ENCODE measurements around the gene ZBTB7A. TPM values are rescaled to one million over a fixed set of nuclear protein-coding genes. Genes with fewer than 3 reads are reported as not detected.

ZBTB7A gene
- 14.5 TPM for total RNA-seq (ENCODE audit: unreplicated experiment)
- long read RNA-seq, result 0 reads

GRCh38 chr19:4066682-4067395 lies at the start of gene ZBTB7A:
Gene ZBTB7A (minus strand): TSS chr19:4066899. CDS start chr19:4055232, 11,667 bp downstream.
- no peak within 1 kb of the TSS for H3K4me3 Mint-ChIP-seq (ENCODE audit: unreplicated experiment)
- H3K4me1 Mint-ChIP-seq (ENCODE audit: unreplicated experiment), result peaks cover 3% of the 10 kb centered on the region
- H3K9me3 Mint-ChIP-seq (ENCODE audit: unreplicated experiment), result no peaks in the 10 kb centered on the region
- H3K27ac Mint-ChIP-seq (ENCODE audit: unreplicated experiment), result no peak within 1 kb of the TSS
- no peaks in the 10 kb centered on the region for H3K36me3 Mint-ChIP-seq (ENCODE audit: low read depth, unreplicated experiment)
- TF ChIP-seq CTCF (IDR thresholded peaks at IDR 0.05; ENCODE audit: unreplicated experiment), result no peak
- peaks cover 6% of the 10 kb centered on the region for H3K27me3 Mint-ChIP-seq (ENCODE audit: unreplicated experiment)
- peak; percentile 72 for DNase-seq (ENCODE audit: low spot score)

GRCh38 chr19:4115818-4116385 lies 49.2 kb upstream of the ZBTB7A start:
- no peak for TF ChIP-seq CTCF (IDR thresholded peaks at IDR 0.05; ENCODE audit: unreplicated experiment)
- H3K27me3 Mint-ChIP-seq (ENCODE audit: unreplicated experiment), result peaks cover 8% of the 10 kb centered on the region
- no peaks in the 10 kb centered on the region for H3K4me1 Mint-ChIP-seq (ENCODE audit: unreplicated experiment)
- peaks cover 27% of the 10 kb centered on the region for H3K36me3 Mint-ChIP-seq (ENCODE audit: low read depth, unreplicated experiment)
- no peak overlapping the region for H3K27ac Mint-ChIP-seq (ENCODE audit: unreplicated experiment)
- H3K4me3 Mint-ChIP-seq (ENCODE audit: unreplicated experiment), result no peak overlapping the region
- no peak for DNase-seq (ENCODE audit: low spot score)
- no peaks in the 10 kb centered on the region for H3K9me3 Mint-ChIP-seq (ENCODE audit: unreplicated experiment)

GRCh38 chr19:4115050-4115817 lies 48.5 kb upstream of the ZBTB7A start:
- Mint-ChIP-seq H3K9me3 (ENCODE audit: unreplicated experiment) (no peaks in the 10 kb centered on the region), H3K27me3 (ENCODE audit: unreplicated experiment) (peaks cover 10% of the 10 kb centered on the region), H3K4me3 (ENCODE audit: unreplicated experiment) (no peak overlapping the region), H3K27ac (ENCODE audit: unreplicated experiment) (no peak overlapping the region), H3K36me3 (ENCODE audit: low read depth, unreplicated experiment) (peaks cover 30% of the 10 kb centered on the region), H3K4me1 (ENCODE audit: unreplicated experiment) (no peaks in the 10 kb centered on the region)
- TF ChIP-seq CTCF (IDR thresholded peaks at IDR 0.05; ENCODE audit: unreplicated experiment), result no peak
- no peak for DNase-seq (ENCODE audit: low spot score)

GRCh38 chr19:4114181-4114580 lies 47.5 kb upstream of the ZBTB7A start:
- H3K4me3 Mint-ChIP-seq (ENCODE audit: unreplicated experiment), result no peak overlapping the region
- H3K36me3 Mint-ChIP-seq (ENCODE audit: low read depth, unreplicated experiment), result peaks cover 31% of the 10 kb centered on the region
- peaks cover 8% of the 10 kb centered on the region for H3K27me3 Mint-ChIP-seq (ENCODE audit: unreplicated experiment)
- no peaks in the 10 kb centered on the region for H3K9me3 Mint-ChIP-seq (ENCODE audit: unreplicated experiment)
- H3K4me1 Mint-ChIP-seq (ENCODE audit: unreplicated experiment), result no peaks in the 10 kb centered on the region
- no peak for TF ChIP-seq CTCF (IDR thresholded peaks at IDR 0.05; ENCODE audit: unreplicated experiment)
- H3K27ac Mint-ChIP-seq (ENCODE audit: unreplicated experiment), result no peak overlapping the region
- no peak for DNase-seq (ENCODE audit: low spot score)
